Liver (tissue), 9 donors: ENCODE data around the gene MGAT5. TPM values are rescaled to one million over a fixed set of nuclear protein-coding genes. Genes with fewer than 3 reads are reported as not detected.

Source experiments
- DNase-seq: peaks from one replicate; pipeline ENCODE4 v3.0.0-alpha.2; 2017; ENCODE audit warnings: low spot score
- H3K27ac ChIP-seq, 2 donors: one replicate each; pipeline ENCODE4 v1.7.0; 2013; ENCODE audit warnings: inconsistent platforms in 2 of 2, low read length in 2 of 2, control low read depth in 1 of 2, low read depth in 1 of 2, mild to moderate bottlenecking in 1 of 2
- H3K27me3 ChIP-seq, 4 donors: one replicate each; pipeline versions ENCODE4 v1.6.1 to v1.7.0; 2013; ENCODE audit warnings: low read length in 3 of 4, inconsistent platforms in 1 of 4, mild to moderate bottlenecking in 1 of 4, moderate library complexity in 1 of 4; ENCODE audit not compliant: control insufficient read depth in 4 of 4, insufficient read depth in 4 of 4
- H3K36me3 ChIP-seq, 4 donors: one replicate each; pipeline versions ENCODE4 v1.6.1 to v1.7.0; 2013; ENCODE audit warnings: low read length in 3 of 4, mild to moderate bottlenecking in 3 of 4, low read depth in 1 of 4, moderate library complexity in 1 of 4; ENCODE audit not compliant: control insufficient read depth in 4 of 4, insufficient read depth in 3 of 4
- H3K4me1 ChIP-seq, 4 donors: one replicate each; pipeline versions ENCODE4 v1.6.1 to v1.7.0; 2013; ENCODE audit warnings: low read length in 3 of 4, mild to moderate bottlenecking in 3 of 4, moderate library complexity in 1 of 4; ENCODE audit not compliant: control insufficient read depth in 4 of 4, insufficient read depth in 4 of 4
- H3K4me3 ChIP-seq, 3 donors: one replicate each; pipeline versions ENCODE4 v1.6.1 to v1.7.0; 2013; ENCODE audit warnings: low read length in 3 of 3, control low read depth in 1 of 3, low read depth in 1 of 3, mild to moderate bottlenecking in 1 of 3
- H3K9ac ChIP-seq, 2 donors: one replicate each; pipeline ENCODE4 v1.7.0; 2013; ENCODE audit warnings: low read length in 2 of 2, mild to moderate bottlenecking in 2 of 2, moderate library complexity in 2 of 2, control low read depth in 1 of 2, low read depth in 1 of 2
- H3K9me3 ChIP-seq, 4 donors: one replicate each; pipeline versions ENCODE4 v1.6.1 to v1.7.0; 2013; ENCODE audit warnings: low read length in 3 of 4; ENCODE audit not compliant: control insufficient read depth in 4 of 4
- EGR1 ChIP-seq, 2 donors: IDR thresholded peaks; 2 replicates each; pipeline ENCODE4 v1.6.1; 2016 to 2018; ENCODE audit warnings: antibody characterized with exemption in 2 of 2, low read depth in 2 of 2
- FOXA2 ChIP-seq: IDR thresholded peaks from 2 replicates; pipeline ENCODE4 v1.6.1; 2016; ENCODE audit warnings: antibody characterized with exemption
- JUND ChIP-seq, 2 donors: IDR thresholded peaks; 2 replicates each; pipeline ENCODE4 v1.6.1; 2016; ENCODE audit warnings: antibody characterized with exemption in 2 of 2
- NR2F2 ChIP-seq: IDR thresholded peaks from 2 replicates; pipeline ENCODE4 v1.6.1; 2016; ENCODE audit warnings: antibody characterized with exemption
- REST ChIP-seq: IDR thresholded peaks from 2 replicates; pipeline ENCODE4 v1.6.1; 2016; ENCODE audit warnings: antibody characterized with exemption, mild to moderate bottlenecking
- WGBS: extraction: QIAGEN DNeasy Blood & Tissue Kit; methylation state at CpG from one replicate; pipeline ENCODE4 v1.1.7; 2013; 5-methylcytosine and 5-hydroxymethylcytosine counted together
- polyA plus RNA-seq, 2 donors: library from polyadenylated mRNA; stranded (reverse) in 1 of 2; unstranded in 1 of 2; fragments of 200-250 nt in 1 of 2; fragments of >200 nt in 1 of 2; fragmentation: Nextera tagmentation in 1 of 2; extraction: Ambion mirVana in 1 of 2; gene quantifications; one replicate each; pipeline versions ENCODE4 v1.2.1 to v1.2.3, GENCODE V29; 2013 to 2015
- total RNA-seq, 2 donors: library from RNA; depleted of rRNA; stranded (reverse); fragments of >200 nt; gene quantifications; one replicate each; pipeline ENCODE4 v1.2.3, GENCODE V29; 2014
- TF ChIP-seq, protein P1 (sequence below): IDR thresholded peaks from 2 replicates; pipeline ENCODE4 v1.6.1; 2016; ENCODE audit warnings: antibody characterized with exemption
- TF ChIP-seq, protein P2 (sequence below): fragments of 150-350 bp; IDR thresholded peaks from 2 replicates; pipeline ENCODE4 v1.5.1; 2017; ENCODE audit warnings: improper control_type of control experiment, low read depth, low read length; ENCODE audit not compliant: missing input control
- donor health status: healthy.
- donor health status: healthy.
- donor health status: healthy.
- donor health status: healthy.
- donor health status: healthy.

MGAT5 gene
- total and polyA plus RNA-seq, 4 donors, result 1.8 to 12.7 (median 5.6) TPM

GRCh38 chr2:134346141-134346540, 92.3 kb downstream of the MGAT5 start:
- WGBS, result 92% methylated on average over 4 of the region's 4 CpGs
- Histone ChIP-seq H3K4me1 (no peaks in the 10 kb centered on the region), H3K36me3 (peaks cover 0 to 3% (median 2%) of the 10 kb centered on the region in 4 donors), H3K27me3 (no peaks in the 10 kb centered on the region), H3K9me3 (no peaks in the 10 kb centered on the region), H3K27ac (no peak overlapping the region), H3K4me3 (no peak overlapping the region), H3K9ac (no peak overlapping the region)
- TF ChIP-seq, protein P1, sequence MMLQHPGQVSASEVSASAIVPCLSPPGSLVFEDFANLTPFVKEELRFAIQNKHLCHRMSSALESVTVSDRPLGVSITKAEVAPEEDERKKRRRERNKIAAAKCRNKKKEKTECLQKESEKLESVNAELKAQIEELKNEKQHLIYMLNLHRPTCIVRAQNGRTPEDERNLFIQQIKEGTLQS, result no peak
- TF ChIP-seq, protein P2, sequence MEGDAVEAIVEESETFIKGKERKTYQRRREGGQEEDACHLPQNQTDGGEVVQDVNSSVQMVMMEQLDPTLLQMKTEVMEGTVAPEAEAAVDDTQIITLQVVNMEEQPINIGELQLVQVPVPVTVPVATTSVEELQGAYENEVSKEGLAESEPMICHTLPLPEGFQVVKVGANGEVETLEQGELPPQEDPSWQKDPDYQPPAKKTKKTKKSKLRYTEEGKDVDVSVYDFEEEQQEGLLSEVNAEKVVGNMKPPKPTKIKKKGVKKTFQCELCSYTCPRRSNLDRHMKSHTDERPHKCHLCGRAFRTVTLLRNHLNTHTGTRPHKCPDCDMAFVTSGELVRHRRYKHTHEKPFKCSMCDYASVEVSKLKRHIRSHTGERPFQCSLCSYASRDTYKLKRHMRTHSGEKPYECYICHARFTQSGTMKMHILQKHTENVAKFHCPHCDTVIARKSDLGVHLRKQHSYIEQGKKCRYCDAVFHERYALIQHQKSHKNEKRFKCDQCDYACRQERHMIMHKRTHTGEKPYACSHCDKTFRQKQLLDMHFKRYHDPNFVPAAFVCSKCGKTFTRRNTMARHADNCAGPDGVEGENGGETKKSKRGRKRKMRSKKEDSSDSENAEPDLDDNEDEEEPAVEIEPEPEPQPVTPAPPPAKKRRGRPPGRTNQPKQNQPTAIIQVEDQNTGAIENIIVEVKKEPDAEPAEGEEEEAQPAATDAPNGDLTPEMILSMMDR, result no peak
- DNase-seq, result no peak

DNA sequence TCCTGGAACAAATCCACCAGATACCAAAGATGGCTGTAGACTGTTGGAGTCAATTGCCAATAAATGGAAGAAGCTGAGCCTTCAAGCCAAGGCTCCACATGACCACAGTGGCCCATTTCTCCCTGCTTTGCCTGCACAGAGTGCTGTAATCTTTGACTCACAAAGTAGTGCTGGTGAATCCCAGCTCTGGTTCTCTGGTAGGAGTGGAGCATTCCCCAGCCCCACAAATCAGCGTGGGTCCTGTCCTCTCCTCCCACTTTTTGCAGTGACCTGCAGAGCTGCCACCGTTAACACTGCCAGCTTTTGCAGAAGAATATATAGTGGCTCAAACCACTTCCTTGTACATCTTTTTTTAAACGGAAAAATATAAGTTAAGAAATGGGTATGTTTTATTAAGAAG, 93.9 kb downstream of the MGAT5 start:
- H3K27me3 ChIP-seq, result no peaks in the 10 kb centered on the region
- no peaks in the 10 kb centered on the region for H3K9me3 ChIP-seq
- peaks cover 0 to 3% (median 2%) of the 10 kb centered on the region in 4 donors for H3K36me3 ChIP-seq
- no peak overlapping the region for H3K9ac ChIP-seq
- no peak for TF ChIP-seq EGR1 (IDR thresholded peaks at IDR 0.05; ENCODE audit: low read depth in 2 of 2)
- DNase-seq, result no peak
- H3K27ac ChIP-seq, result no peak overlapping the region
- no peaks in the 10 kb centered on the region for H3K4me1 ChIP-seq
- 75% methylated on average over 3 of the region's 3 CpGs for WGBS
- H3K4me3 ChIP-seq, result no peak overlapping the region

DNA sequence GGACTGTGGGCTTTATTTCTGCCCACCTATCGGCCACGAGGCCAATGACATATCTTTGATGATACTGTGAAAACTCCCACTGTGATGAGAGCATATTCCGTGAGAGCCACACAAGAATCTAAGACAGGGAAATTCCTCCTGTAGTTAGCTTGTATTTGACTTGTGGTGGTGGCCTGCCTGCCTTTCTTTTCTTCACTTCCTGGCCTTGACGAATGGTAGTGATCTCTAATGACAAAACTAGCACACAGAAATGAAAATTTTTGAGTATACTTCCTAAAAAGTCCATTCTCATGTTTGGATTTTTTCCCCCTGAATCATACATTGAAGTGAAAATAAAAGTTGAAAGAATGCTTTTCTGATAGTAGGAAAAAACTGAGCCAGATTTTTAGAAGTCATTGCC, 94.4 kb downstream of the MGAT5 start:
- Histone ChIP-seq H3K9ac (no peak overlapping the region), H3K36me3 (peaks cover 0 to 3% (median 2%) of the 10 kb centered on the region in 4 donors), H3K4me3 (no peak overlapping the region), H3K4me1 (no peaks in the 10 kb centered on the region), H3K27me3 (no peaks in the 10 kb centered on the region), H3K9me3 (no peaks in the 10 kb centered on the region), H3K27ac (no peak overlapping the region)
- DNase-seq, result no peak
- no peak for TF ChIP-seq FOXA2
- WGBS, result 84% methylated on average over 4 of the region's 4 CpGs

DNA sequence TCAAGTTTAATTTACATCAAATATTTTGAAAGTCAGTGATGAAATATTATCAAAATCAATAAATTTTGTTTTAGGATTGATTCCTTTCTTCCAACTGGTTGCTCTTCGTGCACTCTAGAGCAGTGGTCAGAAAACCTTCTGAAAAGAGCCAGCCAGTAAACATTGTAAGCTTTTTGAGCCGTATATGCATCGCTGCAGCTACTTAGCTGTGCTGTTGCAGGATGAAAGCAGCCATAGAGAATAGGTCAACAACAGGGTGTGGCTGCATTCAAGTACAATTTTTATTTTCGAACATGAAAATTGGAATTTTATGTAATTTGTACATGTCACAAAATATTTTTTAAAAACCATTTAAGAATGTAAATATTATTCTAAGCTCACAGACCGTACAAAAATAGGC, 94.9 kb downstream of the MGAT5 start:
- no peaks in the 10 kb centered on the region for H3K4me1 ChIP-seq
- 80% methylated on average over 5 of the region's 5 CpGs for WGBS
- H3K27me3 ChIP-seq, result no peaks in the 10 kb centered on the region
- H3K4me3 ChIP-seq, result no peak overlapping the region
- H3K27ac ChIP-seq, result no peak overlapping the region
- TF ChIP-seq REST (no peak), JUND (IDR thresholded peaks at IDR 0.05) (no peak), NR2F2 (no peak)
- TF ChIP-seq, protein P1, result no peak
- H3K9ac ChIP-seq, result no peak overlapping the region
- no peak for DNase-seq
- peaks cover 0 to 3% (median 2%) of the 10 kb centered on the region in 4 donors for H3K36me3 ChIP-seq
- no peaks in the 10 kb centered on the region for H3K9me3 ChIP-seq
